Heart left ventricle (tissue), 13 donors: ENCODE data around the gene MBD3L3.

Experiments used
- CTCF ChIP-seq, 12 donors: fragments of 200-600 bp; sonication (generic) in 4 of 12; IDR thresholded peaks; one replicate each; pipeline versions ENCODE4 v1.5.0 to v1.8.0; 2018 to 2022; ENCODE audit warnings: antibody characterized with exemption in 12 of 12, mild to moderate bottlenecking in 5 of 12
- POLR2A ChIP-seq, 2 donors: fragments of 450-650 bp; IDR thresholded peaks; one replicate each; pipeline ENCODE4 v1.6.1; 2017; ENCODE audit warnings: antibody characterized with exemption in 2 of 2, mild to moderate bottlenecking in 2 of 2, moderate library complexity in 2 of 2
- donor health status: ischemic (EF 13 %, LVEDD 7.1; RV severe dilation, severe dysfunction).
- donor health status: DM: no; HTN: yes; CAD: no.
- donor health status: DM: no; HTN: no; CAD: no.
- donor health status: ischemic (EF 25% LVEDD 6.9; RV normal size, moderate dysfunction).
- donor health status: ischemic (EF 25% LVEDD 5.7; RV mildly dilated, moderate dysfunction).
- donor health status: ischemic (EF 35%, LVEDD 5.7; RV mildly dilated, moderate dysfunction).
- donor health status: nonischemic (EF 11% LVEDD 7.7; RV severe dilation, severe dysfunction).
- donor health status: DM: yes; HTN: yes; CAD: no.
- donor health status: PGD.
- donor health status: ischemic (EF 29% LVEDD 5.4; RV normal size, mild dysfunction).
- donor health status: nonischemic (EF 23%, LVEDD 6.1; RV moderate dilation, normal function).

DNA sequence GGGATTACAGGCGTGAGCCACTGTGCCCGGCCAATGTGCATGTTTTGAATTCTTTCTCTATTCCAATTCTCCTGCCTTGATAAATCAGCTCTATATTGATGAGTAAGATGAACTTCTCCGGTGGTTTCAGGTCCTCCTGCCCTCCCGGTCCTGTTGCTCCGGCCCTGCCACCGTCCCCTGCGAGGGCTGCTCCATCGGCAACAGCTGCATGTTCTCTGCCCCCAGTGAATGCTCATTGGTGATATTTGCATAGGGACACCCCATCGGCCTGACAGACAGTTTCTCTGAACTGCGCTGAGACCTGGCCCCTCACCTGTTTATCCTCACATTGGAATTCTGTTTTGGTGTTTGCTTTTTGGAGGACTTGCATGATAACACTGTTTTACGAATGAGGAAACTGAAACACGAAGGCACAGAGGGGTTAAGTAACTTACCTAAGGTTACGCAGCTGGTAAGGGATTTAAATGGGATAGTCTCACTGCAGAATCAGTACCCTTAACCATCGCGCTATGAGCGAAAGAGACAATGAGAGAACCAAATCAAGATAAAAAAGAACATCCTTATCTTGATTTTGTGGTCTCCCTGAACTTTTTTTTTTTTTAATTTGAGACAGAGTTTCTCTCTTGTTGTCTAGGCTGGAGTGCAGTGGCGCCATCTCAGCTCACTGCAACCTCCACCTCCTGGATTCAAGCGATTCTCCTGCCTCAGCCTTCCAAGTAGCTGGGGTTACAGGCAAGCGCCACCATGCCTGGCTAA, 43.2 kb upstream of the MBD3L3 start:
- TF ChIP-seq CTCF (IDR thresholded peaks at IDR 0.05) (no peak), POLR2A (IDR thresholded peaks at IDR 0.05) (no peak)
